GM23248 (cell line): Measurements from ENCODE around the gene SLC24A5. TPM values are rescaled to one million over a fixed set of nuclear protein-coding genes. Genes with fewer than 3 reads are reported as not detected.

Experiments
- DNase-seq: peaks from one replicate; pipeline ENCODE4 v3.0.0-alpha.2; 2015
- H2AFZ ChIP-seq: fragments of 200-600 bp; sonication (generic); 2 replicates; pipeline ENCODE4 v1.6.1; 2016; ENCODE audit warnings: antibody characterized with exemption
- H3F3A ChIP-seq: fragments of 200-600 bp; sonication (generic); 2 replicates; pipeline ENCODE4 v1.6.1; 2016; ENCODE audit warnings: mild to moderate bottlenecking, antibody characterized with exemption, mixed run types; ENCODE audit not compliant: insufficient read depth
- H3K27ac ChIP-seq: fragments of 200-600 bp; sonication (generic); 2 replicates; pipeline ENCODE4 v1.5.1; 2016; ENCODE audit warnings: mild to moderate bottlenecking
- H3K27me3 ChIP-seq: fragments of 200-600 bp; sonication (generic); replicated peaks from 2 replicates; pipeline ENCODE4 v1.6.1; 2016; ENCODE audit warnings: mild to moderate bottlenecking; ENCODE audit not compliant: insufficient read depth
- H3K36me3 ChIP-seq: fragments of 200-600 bp; sonication (generic); 2 replicates; pipeline ENCODE4 v1.6.1; 2016; ENCODE audit warnings: low read depth, mild to moderate bottlenecking
- H3K4me1 ChIP-seq: fragments of 200-600 bp; sonication (generic); 2 replicates; pipeline ENCODE4 v1.6.1; 2016; ENCODE audit warnings: mild to moderate bottlenecking; ENCODE audit not compliant: insufficient read depth
- H3K4me2 ChIP-seq: fragments of 200-600 bp; sonication (generic); one replicate; pipeline ENCODE4 v1.6.1; 2016; ENCODE audit warnings: mild to moderate bottlenecking; ENCODE audit not compliant: unreplicated experiment
- H3K4me3 ChIP-seq: fragments of 200-600 bp; sonication (generic); 2 replicates; pipeline ENCODE4 v1.5.1; 2016; ENCODE audit warnings: mild to moderate bottlenecking
- H3K79me2 ChIP-seq: fragments of 200-600 bp; sonication (generic); 2 replicates; pipeline ENCODE4 v1.6.1; 2016; ENCODE audit warnings: mild to moderate bottlenecking; ENCODE audit not compliant: insufficient read depth
- H3K9ac ChIP-seq: fragments of 200-600 bp; sonication (generic); 2 replicates; pipeline ENCODE4 v1.6.1; 2016; ENCODE audit warnings: mild to moderate bottlenecking
- H3K9me2 ChIP-seq: fragments of 200-600 bp; sonication (generic); 2 replicates; pipeline ENCODE4 v1.6.1; 2016; ENCODE audit warnings: mixed run types, mild to moderate bottlenecking, moderate library complexity; ENCODE audit not compliant: insufficient read depth
- H3K9me3 ChIP-seq: fragments of 200-600 bp; sonication (generic); one replicate; pipeline ENCODE4 v1.6.1; 2017; ENCODE audit warnings: low read depth
- H4K20me1 ChIP-seq: fragments of 200-600 bp; sonication (generic); 2 replicates; pipeline ENCODE4 v1.6.0; 2016; ENCODE audit not compliant: insufficient read depth
- EZH2 ChIP-seq: fragments of 200-600 bp; sonication (generic); IDR thresholded peaks from 2 replicates; pipeline ENCODE4 v1.6.1; 2018; ENCODE audit warnings: antibody characterized with exemption, mild to moderate bottlenecking; ENCODE audit not compliant: insufficient read depth, poor library complexity, severe bottlenecking
- EZH2phosphoT487 ChIP-seq: fragments of 200-600 bp; sonication (generic); IDR thresholded peaks from 2 replicates; pipeline ENCODE4 v1.6.1; 2018; ENCODE audit warnings: antibody characterized with exemption, moderate library complexity, mild to moderate bottlenecking, low read depth; ENCODE audit not compliant: insufficient read depth
- WGBS, 2 experiments: methylation state at CpG; one replicate each; pipeline ENCODE4 v1.1.6; 2015 to 2017; ENCODE audit warnings: low lambda C conversion rate in 2 of 2, low coverage in 1 of 2; ENCODE audit errors: missing lambda C conversion rate in 2 of 2; 5-methylcytosine and 5-hydroxymethylcytosine counted together
- in situ Hi-C: fragments of 300-500 bp; cut with MboI; formaldehyde crosslinking; loops from 2 replicates; pipeline ENCODE4 v1.15.0; 2020
- polyA plus RNA-seq: library from polyadenylated mRNA; unstranded; fragments of >200 nt; fragmentation: Nextera tagmentation; extraction: Ambion mirVana; gene quantifications from 2 replicates; pipeline ENCODE4 v1.2.1, GENCODE V29; 2016
- total RNA-seq: library from RNA; depleted of rRNA; stranded (reverse); fragments of >200 nt; shearing (Covaris generic); gene quantifications from 2 replicates; pipeline ENCODE4 v1.2.3, GENCODE V29; 2014

SLC24A5 gene
- total and polyA plus RNA-seq, 2 experiments from 2014 or later: not detected

GRCh38 chr15:48177766-48178647, 57.2 kb downstream of the SLC24A5 start, which contains the start of gene MYEF2:
TSS of gene MYEF2 (minus strand) at chr15:48178295. CDS start at chr15:48178237, 58 bp downstream.
- H3K4me1 ChIP-seq: peaks cover 5% of the 10 kb centered on the region; the same call in 1 of the 2 replicates
- H3K79me2 ChIP-seq: no peaks in the 10 kb centered on the region
- 3 to 4% methylated on average over 37 to 70 of the region's 71 CpGs for WGBS, 2 experiments
- no peak for TF ChIP-seq EZH2phosphoT487
- TF ChIP-seq EZH2: no peak
- H3K4me2 ChIP-seq: peak within 1 kb of the TSS; percentile 82
- H3K36me3 ChIP-seq: no peaks in the 10 kb centered on the region
- no peaks in the 10 kb centered on the region for H3K9me2 ChIP-seq
- H3K9me3 ChIP-seq: no peaks in the 10 kb centered on the region
- no peaks in the 10 kb centered on the region for H3F3A ChIP-seq
- in situ Hi-C loops: no loop called here
- H2AFZ ChIP-seq: peak within 1 kb of the TSS; percentile 84
- peaks cover 11% of the 10 kb centered on the region; the same call in 1 of the 2 replicates for H3K27me3 ChIP-seq
- peak within 1 kb of the TSS; percentile 59 for H3K9ac ChIP-seq
- H4K20me1 ChIP-seq: no peaks in the 10 kb centered on the region
- no peak within 1 kb of the TSS for H3K27ac ChIP-seq
- peak within 1 kb of the TSS; percentile 76 for H3K4me3 ChIP-seq
- peak; percentile 65 for DNase-seq

GRCh38 chr15:48178648-48178931, 57.8 kb downstream of the SLC24A5 start:
- in situ Hi-C loops: no loop called here
- H3K79me2 ChIP-seq: no peaks in the 10 kb centered on the region
- peak overlapping the region; percentile 84 for H2AFZ ChIP-seq
- no peak overlapping the region for H3K9ac ChIP-seq
- peak overlapping the region; percentile 76 for H3K4me3 ChIP-seq
- no peak for DNase-seq
- no peaks in the 10 kb centered on the region for H3K36me3 ChIP-seq
- no peaks in the 10 kb centered on the region for H3K9me2 ChIP-seq
- H3K27me3 ChIP-seq: peaks cover 11% of the 10 kb centered on the region; the same call in 1 of the 2 replicates
- WGBS, 2 experiments: 94 to 100% methylated on average over 1 of the region's 1 CpG
- TF ChIP-seq EZH2: no peak
- TF ChIP-seq EZH2phosphoT487: no peak
- no peaks in the 10 kb centered on the region for H3F3A ChIP-seq
- H3K9me3 ChIP-seq: no peaks in the 10 kb centered on the region
- no peaks in the 10 kb centered on the region for H4K20me1 ChIP-seq
- no peak overlapping the region for H3K27ac ChIP-seq
- peak overlapping the region; percentile 82 for H3K4me2 ChIP-seq
- peaks cover 5% of the 10 kb centered on the region; the same call in 1 of the 2 replicates for H3K4me1 ChIP-seq

- Histone ChIP-seq H3K9ac (no peak overlapping the region), H3K9me3 (no peaks in the 10 kb centered on the region), H2AFZ (no peak overlapping the region), H3K36me3 (no peaks in the 10 kb centered on the region), H3K27me3 (peaks cover 11% of the 10 kb centered on the region; the same call in 1 of the 2 replicates), H3F3A (no peaks in the 10 kb centered on the region), H3K27ac (no peak overlapping the region), H3K4me3 (no peak overlapping the region), H3K9me2 (no peaks in the 10 kb centered on the region), H4K20me1 (no peaks in the 10 kb centered on the region), H3K4me1 (no peaks in the 10 kb centered on the region), H3K4me2 (no peak overlapping the region), H3K79me2 (no peaks in the 10 kb centered on the region)
- in situ Hi-C loops: no loop called here
- TF ChIP-seq EZH2phosphoT487 (no peak), EZH2 (no peak)
- no peak for DNase-seq
- WGBS, 2 experiments: 40 to 49% methylated on average over 2 of the region's 2 CpGs
Measured at GRCh38 chr15:48182749-48183148, 62.0 kb downstream of the SLC24A5 start.

GRCh38 chr15:48185529-48185928, 64.7 kb downstream of the SLC24A5 start:
- no peak for TF ChIP-seq EZH2phosphoT487
- no peak for TF ChIP-seq EZH2
- Histone ChIP-seq H4K20me1 (no peaks in the 10 kb centered on the region), H3K27me3 (no peaks in the 10 kb centered on the region), H3K9ac (no peak overlapping the region), H3K4me1 (no peaks in the 10 kb centered on the region), H3K4me2 (no peak overlapping the region), H3K9me2 (no peaks in the 10 kb centered on the region), H3K79me2 (no peaks in the 10 kb centered on the region), H2AFZ (no peak overlapping the region), H3K27ac (no peak overlapping the region), H3K4me3 (no peak overlapping the region), H3K36me3 (no peaks in the 10 kb centered on the region), H3K9me3 (no peaks in the 10 kb centered on the region), H3F3A (no peaks in the 10 kb centered on the region)
- no peak for DNase-seq
- in situ Hi-C loops: no loop called here
- 30 to 32% methylated on average over 3 of the region's 3 CpGs for WGBS, 2 experiments
